Measurements from ENCODE around the gene PTGER4. TPM values are rescaled to one million over a fixed set of nuclear protein-coding genes. Genes with fewer than 3 reads are reported as not detected.
A peak's percentile ranks its signal among the peaks of the same experiment; 100 is the strongest.

PTGER4 gene
- polyA plus RNA-seq, 1 donor (not counting 4 experiments of a cell fraction or from before 2014, with no cell fraction given): 12.2 TPM

GRCh38 chr5:40679148-40679912, 385 bp upstream of the PTGER4 start:
- peak overlapping the region; percentile 74 for H2AFZ ChIP-seq (ENCODE audit: control insufficient read depth, low read length)
- no peaks in the 10 kb centered on the region for H3K9me3 ChIP-seq (ENCODE audit: control insufficient read depth, low read depth, low read length)
- no peak for DNase-seq (ENCODE audit: low read depth, low spot score)
- peak overlapping the region; percentile 70 to 90 (median 90) for H3K4me3 ChIP-seq (ENCODE audit: control insufficient read depth in 2 of 3, extremely low read depth in 1 of 3, insufficient read depth in 2 of 3, low read depth in 1 of 3, low read length in 3 of 3)
- peak overlapping the region; percentile 98 for H3K27ac ChIP-seq (ENCODE audit: control insufficient read depth, insufficient read depth, low read length)
- no peaks in the 10 kb centered on the region for H3K27me3 ChIP-seq (ENCODE audit: control insufficient read depth, extremely low read depth, insufficient read depth, low read length)
- H3K9me1 ChIP-seq (ENCODE audit: control insufficient read depth, extremely low read depth, insufficient read depth, low read length): no peaks in the 10 kb centered on the region
- dilution Hi-C loops (cut with MboI; ENCODE audit: extremely low pct_ligation_motif_present, low sequenced_read_pairs): no loop called here
- H3K36me3 ChIP-seq (ENCODE audit: control insufficient read depth in 2 of 2, extremely low read depth in 1 of 2, insufficient read depth in 2 of 2, low read length in 2 of 2): peaks cover 0 to 12% of the 10 kb centered on the region in 2 experiments
- H3K9ac ChIP-seq (ENCODE audit: control insufficient read depth, extremely low read depth, insufficient read depth, low read length): peak overlapping the region; percentile 94
- no peaks in the 10 kb centered on the region for H4K20me1 ChIP-seq (ENCODE audit: control insufficient read depth, extremely low read depth, insufficient read depth, low read length)
- H3K4me2 ChIP-seq (ENCODE audit: control insufficient read depth, extremely low read depth, insufficient read depth, low read depth, low read length): peak overlapping the region; percentile 97
- peaks cover 46% of the 10 kb centered on the region for H3K79me2 ChIP-seq (ENCODE audit: control insufficient read depth, insufficient read depth, low read length)
- TF ChIP-seq EZH2 (IDR thresholded peaks at IDR 0.05; ENCODE audit: low read length) (no peak), CTCF (optimal IDR thresholded peaks at IDR 0.05 in 1 of 3, IDR thresholded peaks at IDR 0.05 in 1 of 3, conservative IDR thresholded peaks at IDR 0.05 in 1 of 3; ENCODE audit: extremely low read depth in 1 of 3, insufficient read depth in 2 of 3, low read length in 3 of 3) (no peak)
- peaks cover 57% of the 10 kb centered on the region for H3K4me1 ChIP-seq (ENCODE audit: control insufficient read depth, extremely low read depth, insufficient read depth, low read length)
- FAIRE-seq: peak; percentile 61

- Histone ChIP-seq H3K4me1 (ENCODE audit: control insufficient read depth, extremely low read depth, insufficient read depth, low read length) (peaks cover 55% of the 10 kb centered on the region), H3K79me2 (ENCODE audit: control insufficient read depth, insufficient read depth, low read length) (peaks cover 61% of the 10 kb centered on the region), H3K9me1 (ENCODE audit: control insufficient read depth, extremely low read depth, insufficient read depth, low read length) (no peaks in the 10 kb centered on the region), H3K4me2 (ENCODE audit: control insufficient read depth, extremely low read depth, insufficient read depth, low read depth, low read length) (peak overlapping the region; percentile 97), H2AFZ (ENCODE audit: control insufficient read depth, low read length) (no peak overlapping the region), H4K20me1 (ENCODE audit: control insufficient read depth, extremely low read depth, insufficient read depth, low read length) (no peaks in the 10 kb centered on the region), H3K9ac (ENCODE audit: control insufficient read depth, extremely low read depth, insufficient read depth, low read length) (peak overlapping the region; percentile 92), H3K9me3 (ENCODE audit: control insufficient read depth, low read depth, low read length) (no peaks in the 10 kb centered on the region), H3K4me3 (ENCODE audit: control insufficient read depth in 2 of 3, extremely low read depth in 1 of 3, insufficient read depth in 2 of 3, low read depth in 1 of 3, low read length in 3 of 3) (peak overlapping the region; percentile 70 to 90 (median 90)), H3K36me3 (ENCODE audit: control insufficient read depth in 2 of 2, extremely low read depth in 1 of 2, insufficient read depth in 2 of 2, low read length in 2 of 2) (peaks cover 0 to 12% of the 10 kb centered on the region in 2 experiments), H3K27me3 (ENCODE audit: control insufficient read depth, extremely low read depth, insufficient read depth, low read length) (no peaks in the 10 kb centered on the region), H3K27ac (ENCODE audit: control insufficient read depth, insufficient read depth, low read length) (peak overlapping the region; percentile 84)
- TF ChIP-seq CTCF (optimal IDR thresholded peaks at IDR 0.05 in 1 of 3, IDR thresholded peaks at IDR 0.05 in 1 of 3, conservative IDR thresholded peaks at IDR 0.05 in 1 of 3; ENCODE audit: extremely low read depth in 1 of 3, insufficient read depth in 2 of 3, low read length in 3 of 3): peak; percentile 12 to 39 (median 19)
- TF ChIP-seq EZH2 (IDR thresholded peaks at IDR 0.05; ENCODE audit: low read length): no peak
- dilution Hi-C loops (cut with MboI; ENCODE audit: extremely low pct_ligation_motif_present, low sequenced_read_pairs): no loop called here
- no peak for DNase-seq (ENCODE audit: low read depth, low spot score)
- no peak for FAIRE-seq
These were observed 1.1 kb downstream of the PTGER4 start for GRCh38 chr5:40680741-40681362.
